K562 (cell line): Measurements from ENCODE around the gene PDE8B. TPM values are rescaled to one million over a fixed set of nuclear protein-coding genes. Genes with fewer than 3 reads are reported as not detected.

Source experiments
- EHMT2 ChIP-seq: fragments of 450-650 bp; IDR thresholded peaks from 2 replicates; pipeline ENCODE4 v1.6.1; 2018; ENCODE audit warnings: antibody characterized with exemption
- FOSL1 ChIP-seq: fragments of 200-800 bp; sonication (Bioruptor generic); conservative IDR thresholded peaks from 2 replicates; pipeline ENCODE4 v1.6.1; 2016; ENCODE audit warnings: missing genetic modification characterization, missing compliant biosample characterization
- KLF13 ChIP-seq: fragments of 450-650 bp; IDR thresholded peaks from 2 replicates; pipeline ENCODE4 v1.6.1; 2016; ENCODE audit warnings: missing genetic modification characterization, low read depth, mild to moderate bottlenecking, missing compliant biosample characterization, moderate library complexity, borderline replicate concordance
- MAFK ChIP-seq: IDR thresholded peaks from 2 replicates; pipeline ENCODE4 v1.6.1; 2011; ENCODE audit warnings: low read length, improper control_type of control experiment
- PCBP1 ChIP-seq: fragments of 200-400 bp; formaldehyde crosslinking; IDR thresholded peaks from 2 replicates; pipeline ENCODE4 v1.6.1; 2018; ENCODE audit warnings: mild to moderate bottlenecking, low read depth, low read length; ENCODE audit not compliant: poor library complexity, severe bottlenecking
- TSHZ1 ChIP-seq: fragments of 250-450 bp; sonication (Bioruptor Pico); IDR thresholded peaks from 2 replicates; pipeline ENCODE4 v1.4.0; 2020; ENCODE audit warnings: mild to moderate bottlenecking, moderate library complexity
- polyA plus RNA-seq, 8 experiments: library from polyadenylated mRNA; depleted of rRNA in 4 of 8; stranded (reverse) in 5 of 8; unstranded in 3 of 8; fragments of >200 nt; fragmentation: Nextera tagmentation in 2 of 8; fragmentation: Illumina TruSeq in 1 of 8; extraction: Ambion mirVana in 2 of 8; extraction: Trizol in 1 of 8; gene quantifications; 2 replicates each; pipeline versions ENCODE4 v1.2.1 to v1.2.3, GENCODE V29; 2011 to 2014; ENCODE audit warnings: inconsistent platforms in 1 of 8, missing spikeins in 1 of 8
- total RNA-seq, 7 experiments: library from RNA; depleted of rRNA in 6 of 7; stranded (reverse); fragments of >200 nt in 6 of 7; fragmentation: Illumina TruSeq in 2 of 7; extraction: Trizol in 2 of 7; gene quantifications; 2 replicates each; pipeline versions ENCODE4 v1.2.1 to v1.2.3, GENCODE V29; 2011 to 2021; ENCODE audit warnings: low replicate concordance in 1 of 7

PDE8B gene
- total and polyA plus RNA-seq, 9 of the 15 experiments (the other 6 are each of a cell fraction or from before 2014, with no cell fraction given) = 0.15 to 0.28 TPM; not detected in 7

- no peak for TF ChIP-seq TSHZ1 (CRISPR knock-in tag)
- no peak for TF ChIP-seq MAFK
- TF ChIP-seq FOSL1 (tag) = no peak
- TF ChIP-seq EHMT2 = no peak
- TF ChIP-seq KLF13 (tag) = no peak
- TF ChIP-seq PCBP1 = no peak
- TF ChIP-seq, all 486 proteins: peak for 0
Observed at GRCh38 chr5:77209495-77210090, 887 bp upstream of the PDE8B start (continued).
